ENCODE measurements around the gene STARD7. TPM values are rescaled to one million over a fixed set of nuclear protein-coding genes. Genes with fewer than 3 reads are reported as not detected.

STARD7 gene
- polyA plus RNA-seq, 2 of the 4 experiments (the other 2 are of a cell fraction), result 101 to 136 TPM

DNA sequence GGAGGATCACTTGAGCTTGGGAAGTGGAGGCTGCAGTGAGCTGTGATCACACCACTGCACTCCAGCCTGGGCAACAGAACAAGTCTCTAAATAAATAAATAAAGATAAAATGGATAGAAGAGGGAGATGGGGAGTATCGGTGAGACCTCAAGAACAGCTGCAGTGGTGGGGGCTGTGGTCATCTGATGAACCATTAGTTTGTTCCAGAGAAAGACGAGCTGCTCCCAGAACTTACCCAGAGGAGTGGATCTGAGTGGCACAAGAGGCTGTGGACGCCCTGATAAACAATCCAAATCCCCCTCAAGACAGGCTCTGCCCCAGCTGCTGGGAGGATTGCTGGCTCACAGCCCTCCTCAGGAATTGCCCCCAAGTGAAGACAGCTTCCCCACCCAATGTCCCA is 30.5 kb upstream of the STARD7 start:
- ChIA-PET POLR2A (interaction anchor here (0.6 kb wide), 1 partner anchor 30 kb away, joined by 3 read pairs; the partner anchor contains the start of gene STARD7), CTCF (interaction anchor here (0.7 to 2.7 kb wide), 4 partner anchors 14 to 170 kb away, joined by 3 to 13 read pairs (median 7); partner anchors contain the start of genes CIAO1 and TMEM127)
- no peak for DNase-seq (ENCODE audit: low read depth in 1 of 2, low spot score in 1 of 2)
- no peak overlapping the region for H3K27ac ChIP-seq
- H3K9me3 ChIP-seq, result no peaks in the 10 kb centered on the region
- H3K4me3 ChIP-seq, result no peak overlapping the region
- ATAC-seq, result no peak
- TF ChIP-seq JUN (IDR thresholded peaks at IDR 0.05) (no peak), CTCF (IDR thresholded peaks at IDR 0.05) (no peak), CHD2 (IDR thresholded peaks at IDR 0.05; ENCODE audit: low read length, partially characterized antibody) (no peak), RAD21 (conservative IDR thresholded peaks at IDR 0.05 in 1 of 2, IDR thresholded peaks at IDR 0.05 in 1 of 2) (no peak), MAFK (IDR thresholded peaks at IDR 0.05; ENCODE audit: partially characterized antibody) (no peak), ESRRA (IDR thresholded peaks at IDR 0.05; ENCODE audit: borderline replicate concordance, low read length) (no peak), RNF2 (IDR thresholded peaks at IDR 0.05; ENCODE audit: borderline replicate concordance, low read depth) (no peak), HOXB5 (CRISPR knock-in tag; IDR thresholded peaks at IDR 0.05) (no peak), EP300 (IDR thresholded peaks at IDR 0.05) (no peak), EHMT2 (IDR thresholded peaks at IDR 0.05; ENCODE audit: low read depth) (no peak), NR3C1 (IDR thresholded peaks at IDR 0.05) (no peak), HDAC2 (IDR thresholded peaks at IDR 0.05) (no peak), KDM1A (IDR thresholded peaks at IDR 0.05; ENCODE audit: low read depth) (no peak), EHF (CRISPR knock-in tag; IDR thresholded peaks at IDR 0.05) (no peak), BCL3 (IDR thresholded peaks at IDR 0.05) (no peak), RARB (CRISPR knock-in tag; IDR thresholded peaks at IDR 0.05) (no peak), ZNF302 (CRISPR knock-in tag; IDR thresholded peaks at IDR 0.05) (no peak)
- TF ChIP-seq, protein P1, sequence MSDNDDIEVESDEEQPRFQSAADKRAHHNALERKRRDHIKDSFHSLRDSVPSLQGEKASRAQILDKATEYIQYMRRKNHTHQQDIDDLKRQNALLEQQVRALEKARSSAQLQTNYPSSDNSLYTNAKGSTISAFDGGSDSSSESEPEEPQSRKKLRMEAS (IDR thresholded peaks at IDR 0.05), result no peak
- TF ChIP-seq, protein P2, sequence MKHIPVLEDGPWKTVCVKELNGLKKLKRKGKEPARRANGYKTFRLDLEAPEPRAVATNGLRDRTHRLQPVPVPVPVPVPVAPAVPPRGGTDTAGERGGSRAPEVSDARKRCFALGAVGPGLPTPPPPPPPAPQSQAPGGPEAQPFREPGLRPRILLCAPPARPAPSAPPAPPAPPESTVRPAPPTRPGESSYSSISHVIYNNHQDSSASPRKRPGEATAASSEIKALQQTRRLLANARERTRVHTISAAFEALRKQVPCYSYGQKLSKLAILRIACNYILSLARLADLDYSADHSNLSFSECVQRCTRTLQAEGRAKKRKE (CRISPR knock-in tag; IDR thresholded peaks at IDR 0.05; ENCODE audit: low read depth), result no peak
- TF ChIP-seq, protein P3, sequence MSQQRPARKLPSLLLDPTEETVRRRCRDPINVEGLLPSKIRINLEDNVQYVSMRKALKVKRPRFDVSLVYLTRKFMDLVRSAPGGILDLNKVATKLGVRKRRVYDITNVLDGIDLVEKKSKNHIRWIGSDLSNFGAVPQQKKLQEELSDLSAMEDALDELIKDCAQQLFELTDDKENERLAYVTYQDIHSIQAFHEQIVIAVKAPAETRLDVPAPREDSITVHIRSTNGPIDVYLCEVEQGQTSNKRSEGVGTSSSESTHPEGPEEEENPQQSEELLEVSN (IDR thresholded peaks at IDR 0.05; ENCODE audit: borderline replicate concordance, low read depth), result no peak
- no peaks in the 10 kb centered on the region for H3K4me1 ChIP-seq
- 60% methylated on average over 3 of the region's 3 CpGs for WGBS (ENCODE audit: missing lambda C conversion rate)
- H3K4me2 ChIP-seq, result no peak overlapping the region
- no peak for FAIRE-seq

DNA sequence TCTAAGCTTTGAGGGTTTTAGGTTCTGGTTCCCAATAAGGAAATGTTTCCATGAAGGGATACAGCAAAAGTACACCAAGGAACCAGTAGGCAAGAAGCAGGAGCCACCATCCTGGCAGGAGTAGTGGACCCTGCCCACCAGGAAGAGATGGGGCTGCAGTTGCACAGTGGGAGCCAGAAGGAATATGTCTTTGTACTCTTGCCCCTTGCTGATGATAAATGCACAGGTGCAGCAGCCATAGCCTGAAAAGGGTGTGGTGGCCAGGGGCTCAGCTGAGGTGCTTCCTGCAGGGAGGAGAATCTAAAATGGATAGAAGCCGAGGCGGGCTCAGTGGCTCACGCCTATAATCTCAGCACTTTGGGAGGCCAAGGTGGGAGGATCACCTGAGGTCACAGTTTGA is 29.6 kb upstream of the STARD7 start:
- POLR2A ChIA-PET, result no interaction called here
- Histone ChIP-seq H3K4me3 (no peak overlapping the region), H3K4me1 (no peaks in the 10 kb centered on the region), H3K9me3 (no peaks in the 10 kb centered on the region), H3K4me2 (no peak overlapping the region), H3K27ac (no peak overlapping the region)
- ATAC-seq (no peak), DNase-seq (ENCODE audit: low read depth in 1 of 2, low spot score in 1 of 2) (no peak), FAIRE-seq (no peak)
- CTCF ChIA-PET, result interaction anchor here (1.2 to 2.7 kb wide), 4 partner anchors 13 to 121 kb away, joined by 3 to 13 read pairs (median 4); no protein-coding TSS in a partner anchor
- TF ChIP-seq HOXB5 (CRISPR knock-in tag; IDR thresholded peaks at IDR 0.05), result no peak
- TF ChIP-seq ESRRA (IDR thresholded peaks at IDR 0.05; ENCODE audit: borderline replicate concordance, low read length), result no peak
- no peak for TF ChIP-seq TFCP2L1 (CRISPR knock-in tag; IDR thresholded peaks at IDR 0.05)
- no peak for TF ChIP-seq MAFK (IDR thresholded peaks at IDR 0.05; ENCODE audit: partially characterized antibody)
- WGBS (ENCODE audit: missing lambda C conversion rate), result 92% methylated on average over 3 of the region's 3 CpGs

Data from A549 (cell line).